PC-3 (cell line): Measurements from ENCODE around the gene GLI3. TPM values are rescaled to one million over a fixed set of nuclear protein-coding genes. Genes with fewer than 3 reads are reported as not detected.

Experiments
- ATAC-seq: fragments of 200-7000 bp; cut with Tn5 transposase; 2 replicates; pipeline ENCODE4 v1.9.1; 2020; ENCODE audit warnings: mild to moderate bottlenecking, moderate library complexity
- BruUV-seq: library from RNA; stranded (reverse); fragments of 400-500 nt; replicated peaks from 2 replicates; lab custom pipeline; 2021; lab: Mats Ljungman, UMichigan
- CTCF ChIA-PET: fragments of 300-600 bp; sonication (Branson Sonifier 250); formaldehyde crosslinking; loops from one replicate; lab custom pipeline; 2022; ENCODE audit warnings: antibody characterized with exemption; lab: Charles Lee
- POLR2A ChIA-PET: fragments of 300-600 bp; sonication (Branson Sonifier 250); formaldehyde crosslinking; loops from one replicate; lab custom pipeline; 2022; ENCODE audit warnings: antibody characterized with exemption; ENCODE audit not compliant: unreplicated experiment; lab: Charles Lee
- DNase-seq: peaks from one replicate; pipeline ENCODE4 v3.0.0-alpha.2; 2015
- H2AFZ ChIP-seq: fragments of 300-600 bp; sonication (generic); 2 replicates; pipeline ENCODE4 v1.6.0; 2016; ENCODE audit warnings: antibody characterized with exemption, low read length
- H3F3A ChIP-seq: fragments of 300-600 bp; sonication (generic); one replicate; pipeline ENCODE4 v1.6.0; 2017; ENCODE audit warnings: antibody characterized with exemption, low read length, control low read depth, mild to moderate bottlenecking; ENCODE audit not compliant: unreplicated experiment
- H3K27ac ChIP-seq: fragments of 300-600 bp; sonication (generic); 2 replicates; pipeline ENCODE4 v1.5.1; 2016; ENCODE audit warnings: mild to moderate bottlenecking, low read length
- H3K27me3 ChIP-seq: fragments of 300-600 bp; sonication (generic); 2 replicates; pipeline ENCODE4 v1.6.1; 2016; ENCODE audit warnings: low read length, mixed read lengths
- H3K36me3 ChIP-seq: fragments of 300-600 bp; sonication (generic); 2 replicates; pipeline ENCODE4 v1.6.1; 2016; ENCODE audit warnings: low read depth, mixed run types, low read length, mixed read lengths
- H3K4me1 ChIP-seq: fragments of 300-600 bp; sonication (generic); 2 replicates; pipeline ENCODE4 v1.5.1; 2016; ENCODE audit warnings: low read length; ENCODE audit not compliant: insufficient read depth
- H3K4me2 ChIP-seq: fragments of 300-600 bp; sonication (generic); 2 replicates; pipeline ENCODE4 v1.6.0; 2016; ENCODE audit warnings: low read length
- H3K4me3 ChIP-seq: fragments of 300-600 bp; sonication (generic); 2 replicates; pipeline ENCODE4 v1.5.1; 2016; ENCODE audit warnings: mild to moderate bottlenecking, low read length, mixed read lengths
- H3K79me2 ChIP-seq: fragments of 300-600 bp; sonication (generic); 2 replicates; pipeline ENCODE4 v1.6.1; 2017; ENCODE audit warnings: low read length, mixed read lengths
- H3K9ac ChIP-seq: fragments of 300-600 bp; sonication (generic); 2 replicates; pipeline ENCODE4 v1.6.0; 2016; ENCODE audit warnings: mild to moderate bottlenecking, low read length
- H3K9me2 ChIP-seq: fragments of 300-600 bp; sonication (generic); replicated peaks from 2 replicates; pipeline ENCODE4 v1.6.1; 2016; ENCODE audit warnings: mixed run types, low read length, mixed read lengths
- H3K9me3 ChIP-seq: fragments of 300-600 bp; sonication (generic); 2 replicates; pipeline ENCODE4 v1.6.1; 2016; ENCODE audit warnings: low read length, mixed read lengths
- H4K20me1 ChIP-seq: fragments of 300-600 bp; sonication (generic); 2 replicates; pipeline ENCODE4 v1.6.1; 2016; ENCODE audit warnings: low read length, mixed read lengths
- CTCF ChIP-seq: fragments of 300-600 bp; sonication (generic); conservative IDR thresholded peaks from 2 replicates; pipeline ENCODE4 v1.5.1; 2017; ENCODE audit warnings: antibody characterized with exemption, low read depth, mild to moderate bottlenecking, low read length
- EZH2 ChIP-seq: fragments of 300-600 bp; sonication (generic); IDR thresholded peaks from one replicate; pipeline ENCODE4 v1.6.1; 2017; ENCODE audit warnings: antibody characterized with exemption, mild to moderate bottlenecking, low read length; ENCODE audit not compliant: unreplicated experiment
- EZH2phosphoT487 ChIP-seq: fragments of 300-600 bp; sonication (generic); IDR thresholded peaks from 2 replicates; pipeline ENCODE4 v1.6.1; 2018; ENCODE audit warnings: mild to moderate bottlenecking, antibody characterized with exemption, low read length, borderline replicate concordance
- intact Hi-C: fragments of 100-400 bp; cut with micrococcal nuclease; formaldehyde crosslinking; loops from 2 replicates; pipeline ENCODE4 v1.9.0; 2023
- total RNA-seq: library from RNA; depleted of rRNA; stranded (reverse); fragments of >200 nt; gene quantifications from 2 replicates; pipeline ENCODE4 v1.2.3, GENCODE V29; 2014

The GLI3 gene
- total RNA-seq, 1 experiment from 2014 or later = 3.5 TPM

GRCh38 chr7:42142089-42142488 is 94.9 kb downstream of the GLI3 start:
- no peak overlapping the region for H3K4me2 ChIP-seq
- no peaks in the 10 kb centered on the region for H4K20me1 ChIP-seq
- TF ChIP-seq EZH2 (no peak), CTCF (no peak), EZH2phosphoT487 (no peak)
- no peak overlapping the region for H2AFZ ChIP-seq
- H3K9me2 ChIP-seq = no peaks in the 10 kb centered on the region
- H3K27me3 ChIP-seq = no peaks in the 10 kb centered on the region
- CTCF ChIA-PET = interaction anchor here (0.9 kb wide), 1 partner anchor 433 kb away, joined by 3 read pairs; no protein-coding TSS in a partner anchor
- no peaks in the 10 kb centered on the region for H3K9me3 ChIP-seq
- no peaks in the 10 kb centered on the region for H3K36me3 ChIP-seq
- POLR2A ChIA-PET = no interaction called here
- no peaks in the 10 kb centered on the region for H3K4me1 ChIP-seq
- no peak for ATAC-seq
- intact Hi-C loops = no loop called here
- H3K79me2 ChIP-seq = no peaks in the 10 kb centered on the region
- no peak overlapping the region for H3K4me3 ChIP-seq
- H3F3A ChIP-seq = no peaks in the 10 kb centered on the region
- no peak overlapping the region for H3K27ac ChIP-seq
- H3K9ac ChIP-seq = no peak overlapping the region
- BruUV-seq = no TSS peak
- DNase-seq = no peak

GRCh38 chr7:42139751-42140150 is 97.3 kb downstream of the GLI3 start:
- Histone ChIP-seq H2AFZ (no peak overlapping the region), H3K4me3 (no peak overlapping the region), H3K9me3 (no peaks in the 10 kb centered on the region), H3K9ac (no peak overlapping the region), H4K20me1 (no peaks in the 10 kb centered on the region), H3K9me2 (no peaks in the 10 kb centered on the region), H3K27me3 (no peaks in the 10 kb centered on the region), H3F3A (no peaks in the 10 kb centered on the region), H3K4me1 (no peaks in the 10 kb centered on the region), H3K4me2 (no peak overlapping the region), H3K36me3 (no peaks in the 10 kb centered on the region), H3K27ac (no peak overlapping the region), H3K79me2 (no peaks in the 10 kb centered on the region)
- ChIA-PET CTCF (no interaction called here), POLR2A (no interaction called here)
- DNase-seq (no peak), ATAC-seq (no peak)
- no peak for TF ChIP-seq EZH2
- intact Hi-C loops = no loop called here
- BruUV-seq = no TSS peak

- DNase-seq (no peak), ATAC-seq (no peak)
- POLR2A ChIA-PET = interaction anchor here (0.6 kb wide), 1 partner anchor 8 kb away, joined by 3 read pairs; no protein-coding TSS in a partner anchor
- no peaks in the 10 kb centered on the region for H3K79me2 ChIP-seq
- no peaks in the 10 kb centered on the region for H3F3A ChIP-seq
- H3K4me2 ChIP-seq = no peak overlapping the region
- no peaks in the 10 kb centered on the region for H3K9me2 ChIP-seq
- TF ChIP-seq EZH2 (no peak), CTCF (no peak), EZH2phosphoT487 (no peak)
- intact Hi-C loops = no loop called here
- H3K36me3 ChIP-seq = no peaks in the 10 kb centered on the region
- CTCF ChIA-PET = no interaction called here
- H2AFZ ChIP-seq = no peak overlapping the region
- H3K27ac ChIP-seq = no peak overlapping the region
- no peak overlapping the region for H3K9ac ChIP-seq
- H3K4me3 ChIP-seq = no peak overlapping the region
- BruUV-seq = no TSS peak
- no peaks in the 10 kb centered on the region for H4K20me1 ChIP-seq
- H3K9me3 ChIP-seq = no peaks in the 10 kb centered on the region
- no peaks in the 10 kb centered on the region for H3K4me1 ChIP-seq
- no peaks in the 10 kb centered on the region for H3K27me3 ChIP-seq
Measured at GRCh38 chr7:42138691-42139090, 98.3 kb downstream of the GLI3 start.
